ENCODE results near the gene TCF4. TPM values are rescaled to one million over a fixed set of nuclear protein-coding genes. Genes with fewer than 3 reads are reported as not detected.
A peak's percentile ranks its signal among the peaks of the same experiment; 100 is the strongest.

The TCF4 gene
- total and polyA plus RNA-seq, 4 donors = 4.3 to 15.3 (median 11.5) TPM

- Histone ChIP-seq H3K9me3 (ENCODE audit: control insufficient read depth in 4 of 4, low read length in 3 of 4) (no peaks in the 10 kb centered on the region), H3K27ac (ENCODE audit: low read depth in 1 of 2, low read length in 2 of 2) (no peak overlapping the region), H3K4me1 (ENCODE audit: control insufficient read depth in 4 of 4, insufficient read depth in 4 of 4, low read length in 3 of 4) (no peaks in the 10 kb centered on the region), H3K27me3 (ENCODE audit: control insufficient read depth in 4 of 4, insufficient read depth in 4 of 4, low read length in 3 of 4) (no peaks in the 10 kb centered on the region), H3K9ac (ENCODE audit: low read depth in 1 of 2, low read length in 2 of 2) (no peak overlapping the region), H3K4me3 (ENCODE audit: low read depth in 1 of 3, low read length in 3 of 3) (no peak overlapping the region), H3K36me3 (ENCODE audit: control insufficient read depth in 4 of 4, insufficient read depth in 3 of 4, low read depth in 1 of 4, low read length in 3 of 4) (no peaks in the 10 kb centered on the region)
- no peak for DNase-seq (ENCODE audit: low spot score)
- TF ChIP-seq EGR1 (IDR thresholded peaks at IDR 0.05; ENCODE audit: low read depth in 2 of 2) = no peak
- TF ChIP-seq FOXA2 (IDR thresholded peaks at IDR 0.05) = no peak
- no peak for TF ChIP-seq ZBTB33 (IDR thresholded peaks at IDR 0.05)
- 87% methylated on average over 3 of the region's 3 CpGs for WGBS
Observed at GRCh38 chr18:55346387-55346786, 241.6 kb downstream of the TCF4 start.

GRCh38 chr18:55345103-55345950, 242.7 kb downstream of the TCF4 start:
- H3K4me1 ChIP-seq (ENCODE audit: control insufficient read depth in 4 of 4, insufficient read depth in 4 of 4, low read length in 3 of 4) = no peaks in the 10 kb centered on the region
- no peak overlapping the region for H3K4me3 ChIP-seq (ENCODE audit: low read depth in 1 of 3, low read length in 3 of 3)
- no peaks in the 10 kb centered on the region for H3K9me3 ChIP-seq (ENCODE audit: control insufficient read depth in 4 of 4, low read length in 3 of 4)
- no peaks in the 10 kb centered on the region for H3K36me3 ChIP-seq (ENCODE audit: control insufficient read depth in 4 of 4, insufficient read depth in 3 of 4, low read depth in 1 of 4, low read length in 3 of 4)
- no peak overlapping the region for H3K9ac ChIP-seq (ENCODE audit: low read depth in 1 of 2, low read length in 2 of 2)
- TF ChIP-seq FOXA2 (IDR thresholded peaks at IDR 0.05) (no peak), HNF4G (IDR thresholded peaks at IDR 0.05) (no peak), HNF4A (conservative IDR thresholded peaks at IDR 0.05) (no peak), TAF1 (conservative IDR thresholded peaks at IDR 0.05) (no peak), CTCF (IDR thresholded peaks at IDR 0.05; ENCODE audit: low read depth, low read length, missing input control) (no peak), EGR1 (IDR thresholded peaks at IDR 0.05; ENCODE audit: low read depth in 2 of 2) (no peak)
- no peak overlapping the region for H3K27ac ChIP-seq (ENCODE audit: low read depth in 1 of 2, low read length in 2 of 2)
- no peak for DNase-seq (ENCODE audit: low spot score)
- 91% methylated on average over 7 of the region's 7 CpGs for WGBS
- H3K27me3 ChIP-seq (ENCODE audit: control insufficient read depth in 4 of 4, insufficient read depth in 4 of 4, low read length in 3 of 4) = peaks cover 0 to 2% (median 0%) of the 10 kb centered on the region in 4 donors

GRCh38 chr18:55343396-55344073, 244.5 kb downstream of the TCF4 start:
- H3K9ac ChIP-seq (ENCODE audit: low read depth in 1 of 2, low read length in 2 of 2) = no peak overlapping the region
- no peak overlapping the region for H3K4me3 ChIP-seq (ENCODE audit: low read depth in 1 of 3, low read length in 3 of 3)
- H3K27me3 ChIP-seq (ENCODE audit: control insufficient read depth in 4 of 4, insufficient read depth in 4 of 4, low read length in 3 of 4) = peaks cover 0 to 2% (median 0%) of the 10 kb centered on the region in 4 donors
- no peaks in the 10 kb centered on the region for H3K9me3 ChIP-seq (ENCODE audit: control insufficient read depth in 4 of 4, low read length in 3 of 4)
- H3K36me3 ChIP-seq (ENCODE audit: control insufficient read depth in 4 of 4, insufficient read depth in 3 of 4, low read depth in 1 of 4, low read length in 3 of 4) = no peaks in the 10 kb centered on the region
- TF ChIP-seq CTCF (IDR thresholded peaks at IDR 0.05; ENCODE audit: low read depth, low read length, missing input control) = peak; percentile 42
- no peak for TF ChIP-seq TAF1 (conservative IDR thresholded peaks at IDR 0.05)
- peak; percentile 69 to 74 for TF ChIP-seq RAD21 (IDR thresholded peaks at IDR 0.05)
- 92% methylated on average over 3 of the region's 3 CpGs for WGBS
- DNase-seq (ENCODE audit: low spot score) = no peak
- no peak overlapping the region for H3K27ac ChIP-seq (ENCODE audit: low read depth in 1 of 2, low read length in 2 of 2)
- H3K4me1 ChIP-seq (ENCODE audit: control insufficient read depth in 4 of 4, insufficient read depth in 4 of 4, low read length in 3 of 4) = no peaks in the 10 kb centered on the region
